B cell (primary cell): Measurements from ENCODE around the gene UCHL1.

Source experiments
- CTCF ChIP-seq: fragments of 200-600 bp; IDR thresholded peaks from one replicate; pipeline ENCODE4 v1.8.0; 2022; ENCODE audit warnings: antibody characterized with exemption, mild to moderate bottlenecking
- EZH2 ChIP-seq: IDR thresholded peaks from 2 replicates; pipeline ENCODE4 v1.6.1; 2012; ENCODE audit warnings: borderline replicate concordance, low read depth, mild to moderate bottlenecking, moderate library complexity, low read length; ENCODE audit not compliant: insufficient read depth, poor library complexity, severe bottlenecking

GRCh38 chr4:41207291-41207831 is 49.4 kb upstream of the UCHL1 start:
- TF ChIP-seq CTCF (no peak), EZH2 (no peak)
